A549 (cell line): ENCODE measurements around the gene CFAP99. TPM values are rescaled to one million over a fixed set of nuclear protein-coding genes. Genes with fewer than 3 reads are reported as not detected.

Source experiments
- ATAC-seq, 2 experiments: fragments of 200-7000 bp in 1 of 2; fragments of >200 bp in 1 of 2; cut with Nextera tagmentation in 1 of 2; cut with Tn5 transposase in 1 of 2; 3 replicates each; pipeline versions ENCODE4 v1.8.0 to v1.9.1; 2018 to 2020; ENCODE audit warnings: mild to moderate bottlenecking in 1 of 2, moderate library complexity in 1 of 2
- CTCF ChIA-PET: fragments of 300-600 bp; sonication (Branson Sonifier 250); formaldehyde crosslinking; extraction: SDS; loops from one replicate; lab custom pipeline; 2021; ENCODE audit warnings: antibody characterized with exemption, inconsistent platforms; lab: Yijun Ruan, JAX
- POLR2A ChIA-PET: fragments of 350-600 bp; formaldehyde crosslinking; extraction: SDS; loops from one replicate; lab custom pipeline; 2021; ENCODE audit warnings: antibody characterized with exemption, inconsistent platforms; lab: Yijun Ruan, JAX
- DNase-seq, 2 experiments: peaks; one replicate each; pipeline versions ENCODE4 v3.0.0 to v3.0.0-alpha.2; 2011 to 2016; ENCODE audit warnings: low read depth in 1 of 2, low spot score in 1 of 2
- FAIRE-seq: peaks from 2 replicates; lab custom pipeline; 2011; peaks lifted over from hg19 to GRCh38; lab: Jason Lieb, UNC
- H3K27ac ChIP-seq, 2 experiments: fragments of >200 bp; sonication (Bioruptor Twin); formaldehyde crosslinking; 3 replicates each; pipeline ENCODE4 v1.5.1; 2016 to 2017
- H3K4me1 ChIP-seq: fragments of >200 bp; sonication (Bioruptor Twin); formaldehyde crosslinking; 3 replicates; pipeline ENCODE4 v1.6.1; 2016
- H3K4me2 ChIP-seq: fragments of >200 bp; sonication (Bioruptor Twin); formaldehyde crosslinking; 3 replicates; pipeline ENCODE4 v1.6.1; 2016
- H3K4me3 ChIP-seq: fragments of >200 bp; sonication (Bioruptor Twin); formaldehyde crosslinking; 3 replicates; pipeline ENCODE4 v1.5.1; 2016
- H3K9me3 ChIP-seq: fragments of >200 bp; sonication (Bioruptor Twin); formaldehyde crosslinking; 3 replicates; pipeline ENCODE4 v1.6.1; 2016
- CBX8 ChIP-seq: fragments of 200-600 bp; sonication (generic); IDR thresholded peaks from 2 replicates; pipeline ENCODE4 v1.6.1; 2016
- CEBPB ChIP-seq, 2 experiments: fragments of >200 bp in 1 of 2; sonication (Bioruptor Twin) in 1 of 2; formaldehyde crosslinking in 1 of 2; IDR thresholded peaks; 2 replicates each; pipeline ENCODE4 v1.6.1; 2012 to 2016
- EHF ChIP-seq: fragments of 250-450 bp; sonication (Bioruptor Pico); IDR thresholded peaks from 2 replicates; pipeline ENCODE4 v1.5.0; 2020; ENCODE audit warnings: mild to moderate bottlenecking
- EHMT2 ChIP-seq: fragments of 200-600 bp; sonication (generic); IDR thresholded peaks from 2 replicates; pipeline ENCODE4 v1.6.1; 2016; ENCODE audit warnings: antibody characterized with exemption, low read depth, mild to moderate bottlenecking, moderate library complexity
- EP300 ChIP-seq, 2 experiments: fragments of >200 bp; sonication (Bioruptor Twin); formaldehyde crosslinking; IDR thresholded peaks; 2 replicates in 1 of 2; 3 replicates in 1 of 2; pipeline ENCODE4 v1.6.1; 2016 to 2017
- ESRRA ChIP-seq: fragments of 150-350 bp; IDR thresholded peaks from 2 replicates; pipeline ENCODE4 v1.6.1; 2014; ENCODE audit warnings: mild to moderate bottlenecking, low read length, borderline replicate concordance
- HDAC2 ChIP-seq: fragments of 200-600 bp; sonication (generic); IDR thresholded peaks from 2 replicates; pipeline ENCODE4 v1.6.1; 2016
- JUNB ChIP-seq: fragments of >200 bp; sonication (Bioruptor Twin); formaldehyde crosslinking; IDR thresholded peaks from 2 replicates; pipeline ENCODE4 v1.6.1; 2016
- KDM1A ChIP-seq: fragments of 200-600 bp; sonication (generic); IDR thresholded peaks from 2 replicates; pipeline ENCODE4 v1.6.1; 2016; ENCODE audit warnings: low read depth, mild to moderate bottlenecking
- KDM5A ChIP-seq: fragments of 200-600 bp; sonication (generic); IDR thresholded peaks from 2 replicates; pipeline ENCODE4 v1.6.1; 2016; ENCODE audit warnings: antibody characterized with exemption, mild to moderate bottlenecking
- MAFK ChIP-seq: fragments of 450-650 bp; IDR thresholded peaks from 2 replicates; pipeline ENCODE4 v1.6.1; 2014; ENCODE audit not compliant: partially characterized antibody
- MYC ChIP-seq: IDR thresholded peaks from 2 replicates; pipeline ENCODE4 v1.6.1; 2012; ENCODE audit warnings: mild to moderate bottlenecking, inconsistent platforms, low read length, improper control_type of control experiment, borderline replicate concordance
- POLR2AphosphoS2 ChIP-seq: conservative IDR thresholded peaks from 2 replicates; pipeline ENCODE4 v1.6.1; 2012; ENCODE audit warnings: low read length, improper control_type of control experiment, inconsistent platforms
- RARB ChIP-seq: fragments of 250-450 bp; sonication (Bioruptor Pico); IDR thresholded peaks from 2 replicates; pipeline ENCODE4 v1.8.0; 2021; ENCODE audit warnings: mild to moderate bottlenecking, moderate library complexity
- RCOR1 ChIP-seq: fragments of 150-350 bp; IDR thresholded peaks from 2 replicates; pipeline ENCODE4 v1.6.1; 2014; ENCODE audit warnings: antibody characterized with exemption, low read length, low read depth
- RNF2 ChIP-seq: fragments of 200-600 bp; sonication (generic); IDR thresholded peaks from 2 replicates; pipeline ENCODE4 v1.6.1; 2016; ENCODE audit warnings: low read depth, mild to moderate bottlenecking, antibody characterized with exemption, moderate library complexity, borderline replicate concordance
- SREBF2 ChIP-seq: fragments of 450-650 bp; IDR thresholded peaks from 2 replicates; pipeline ENCODE4 v1.6.1; 2014; ENCODE audit warnings: mild to moderate bottlenecking, moderate library complexity
- WGBS: methylation state at CpG from one replicate; pipeline ENCODE4 v1.1.6; 2017; ENCODE audit errors: missing lambda C conversion rate; 5-methylcytosine and 5-hydroxymethylcytosine counted together
- polyA plus RNA-seq, 4 experiments: library from polyadenylated mRNA; depleted of rRNA in 3 of 4; stranded (reverse); fragments of >200 nt; fragmentation: RNase III in 1 of 4; extraction: RNeasy Plus Mini Kit Qiagen cat#74134 plus additional on column Dnase treatment in 1 of 4; gene quantifications; 2 replicates in 3 of 4; 3 replicates in 1 of 4; pipeline ENCODE4 v1.2.3, GENCODE V29; 2011 to 2017
- TF ChIP-seq, protein P1 (sequence below): fragments of >200 bp; sonication (Bioruptor Twin); formaldehyde crosslinking; IDR thresholded peaks from 2 replicates; pipeline ENCODE4 v1.6.1; 2016
- TF ChIP-seq, protein P2 (sequence below): IDR thresholded peaks from 2 replicates; pipeline ENCODE4 v1.6.1; 2012
- TF ChIP-seq, protein P3 (sequence below): fragments of 150-350 bp; IDR thresholded peaks from 2 replicates; pipeline ENCODE4 v1.6.1; 2014; ENCODE audit warnings: low read depth, mild to moderate bottlenecking, low read length

Gene CFAP99
- polyA plus RNA-seq, 2 of the 4 experiments (the other 2 are of a cell fraction): 0.09 TPM; not detected in 1

DNA sequence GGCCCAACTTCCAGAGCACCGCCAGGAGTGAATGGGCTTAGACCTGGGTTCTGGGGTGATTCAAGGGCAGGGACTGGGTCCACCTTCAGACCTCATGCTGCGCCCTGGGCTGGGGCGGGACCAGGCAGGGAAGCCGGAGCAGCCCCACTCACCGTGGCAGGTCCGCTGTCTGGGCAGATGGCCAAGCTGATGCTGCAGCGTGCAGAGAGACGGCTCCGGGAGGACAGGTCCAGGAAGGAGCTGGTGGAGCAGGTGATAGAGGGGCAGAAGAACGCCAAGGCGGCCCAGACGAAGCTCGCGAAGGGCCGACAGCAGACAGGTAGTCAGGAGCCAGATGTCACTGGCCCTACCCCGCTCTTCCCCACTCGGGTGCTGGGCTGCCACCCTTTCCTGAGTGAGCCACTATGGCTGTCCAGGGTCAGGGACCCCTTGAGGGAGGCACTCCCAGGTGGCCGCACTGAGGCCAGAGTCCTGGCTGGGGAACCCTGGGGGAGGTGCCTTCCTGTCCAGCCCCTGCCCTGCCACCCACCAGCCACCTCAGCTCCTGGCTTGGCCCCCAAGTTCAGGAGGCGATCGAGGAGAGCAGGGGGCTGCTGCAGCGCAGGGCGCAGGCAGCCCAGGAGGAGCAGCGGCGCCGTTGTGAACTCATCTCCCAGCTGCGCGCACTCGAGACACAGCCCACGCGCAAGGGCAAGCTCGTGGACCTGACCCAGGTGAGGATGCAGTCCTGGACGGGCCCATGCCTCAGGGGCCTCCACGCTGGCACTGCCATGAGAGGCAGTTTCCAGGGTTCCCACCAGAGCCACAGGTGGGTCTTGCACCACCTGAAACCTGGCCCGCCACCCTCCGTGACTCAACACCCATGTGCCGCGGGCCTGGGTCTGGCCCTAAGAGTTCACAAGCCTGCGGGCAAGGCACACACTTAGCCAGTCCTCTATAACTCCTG is 40.1 kb downstream of the CFAP99 start:
- WGBS: 86% methylated on average over 24 of the region's 38 CpGs
- H3K9me3 ChIP-seq: no peaks in the 10 kb centered on the region
- FAIRE-seq (no peak), ATAC-seq (no peak), DNase-seq (no peak)
- POLR2A ChIA-PET: no interaction called here
- no peak overlapping the region for H3K4me2 ChIP-seq
- peaks cover 8% of the 10 kb centered on the region for H3K4me1 ChIP-seq
- TF ChIP-seq POLR2AphosphoS2 (no peak), HDAC2 (no peak), MAFK (no peak), EHF (no peak), JUNB (no peak), SREBF2 (no peak), KDM1A (no peak), ESRRA (no peak), KDM5A (no peak), RARB (CRISPR knock-in tag) (no peak), EP300 (IDR thresholded peaks at IDR 0.05) (no peak)
- TF ChIP-seq, protein P1, sequence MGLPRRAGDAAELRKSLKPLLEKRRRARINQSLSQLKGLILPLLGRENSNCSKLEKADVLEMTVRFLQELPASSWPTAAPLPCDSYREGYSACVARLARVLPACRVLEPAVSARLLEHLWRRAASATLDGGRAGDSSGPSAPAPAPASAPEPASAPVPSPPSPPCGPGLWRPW: no peak
- TF ChIP-seq, protein P2, sequence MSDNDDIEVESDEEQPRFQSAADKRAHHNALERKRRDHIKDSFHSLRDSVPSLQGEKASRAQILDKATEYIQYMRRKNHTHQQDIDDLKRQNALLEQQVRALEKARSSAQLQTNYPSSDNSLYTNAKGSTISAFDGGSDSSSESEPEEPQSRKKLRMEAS: no peak
- CTCF ChIA-PET: interaction anchor here (0.5 to 2.8 kb wide), 2 partner anchors 8 to 15 kb away, joined by 4 to 10 read pairs; no protein-coding TSS in a partner anchor
- H3K4me3 ChIP-seq: no peak overlapping the region
- H3K27ac ChIP-seq: no peak overlapping the region

DNA sequence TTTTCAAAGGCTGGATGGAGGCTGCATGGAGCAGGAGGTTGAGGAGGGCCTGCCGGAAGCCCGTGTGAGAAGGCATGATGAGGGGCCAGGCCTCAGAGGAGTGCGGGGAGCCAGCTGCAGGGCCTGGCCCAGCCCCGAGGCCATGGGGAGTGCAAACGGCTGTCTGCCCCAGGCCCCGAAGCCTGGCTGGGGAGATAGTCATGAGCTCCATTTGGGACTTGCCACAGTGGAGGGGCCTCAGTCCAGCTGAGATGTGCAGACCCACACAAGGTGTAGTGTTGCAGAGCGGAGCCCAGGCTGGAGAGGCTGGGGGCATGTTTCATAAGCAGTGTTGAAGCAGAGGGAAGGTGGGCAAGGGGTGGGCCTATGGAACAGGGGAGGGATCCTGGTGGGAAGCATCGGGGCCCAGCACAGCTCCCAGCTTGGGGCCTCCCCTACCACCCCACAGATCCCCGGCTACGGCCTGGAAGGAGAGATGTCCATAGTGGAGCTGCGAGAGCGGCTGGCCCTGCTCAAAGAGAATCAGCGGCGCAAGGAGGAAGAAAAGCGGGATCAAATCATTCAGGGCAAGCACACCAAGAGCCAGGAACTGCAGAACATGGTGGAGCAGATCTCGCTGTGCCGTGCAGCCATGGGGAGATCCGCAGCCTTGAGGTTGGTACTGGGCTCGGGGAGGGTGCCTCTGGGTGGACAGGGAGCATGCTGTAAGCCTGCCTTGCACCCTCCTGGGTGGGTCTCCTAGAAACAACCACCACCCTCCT is 41.0 kb downstream of the CFAP99 start:
- Histone ChIP-seq H3K27ac (no peak overlapping the region), H3K9me3 (no peaks in the 10 kb centered on the region), H3K4me2 (no peak overlapping the region), H3K4me3 (no peak overlapping the region), H3K4me1 (peaks cover 8% of the 10 kb centered on the region)
- ATAC-seq (no peak), FAIRE-seq (no peak), DNase-seq (no peak)
- ChIA-PET CTCF (interaction anchor here (2.8 kb wide), 1 partner anchor 9 kb away, joined by 10 read pairs; no protein-coding TSS in a partner anchor), POLR2A (no interaction called here)
- WGBS: 89% methylated on average over 15 of the region's 19 CpGs
- TF ChIP-seq EHMT2 (no peak), RCOR1 (no peak), POLR2AphosphoS2 (no peak), CEBPB (IDR thresholded peaks at IDR 0.05) (no peak), CBX8 (no peak), RNF2 (no peak), EHF (no peak), MYC (no peak)
- TF ChIP-seq, protein P3, sequence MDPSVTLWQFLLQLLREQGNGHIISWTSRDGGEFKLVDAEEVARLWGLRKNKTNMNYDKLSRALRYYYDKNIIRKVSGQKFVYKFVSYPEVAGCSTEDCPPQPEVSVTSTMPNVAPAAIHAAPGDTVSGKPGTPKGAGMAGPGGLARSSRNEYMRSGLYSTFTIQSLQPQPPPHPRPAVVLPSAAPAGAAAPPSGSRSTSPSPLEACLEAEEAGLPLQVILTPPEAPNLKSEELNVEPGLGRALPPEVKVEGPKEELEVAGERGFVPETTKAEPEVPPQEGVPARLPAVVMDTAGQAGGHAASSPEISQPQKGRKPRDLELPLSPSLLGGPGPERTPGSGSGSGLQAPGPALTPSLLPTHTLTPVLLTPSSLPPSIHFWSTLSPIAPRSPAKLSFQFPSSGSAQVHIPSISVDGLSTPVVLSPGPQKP: no peak
